IPS-20b (cell line): ENCODE data around the gene TBXAS1.

Experiments
- H3K27ac ChIP-seq: one replicate; pipeline ENCODE4 v1.5.1; 2013; ENCODE audit warnings: low read length
- H3K27me3 ChIP-seq: 2 replicates; pipeline ENCODE4 v1.6.1; 2013; ENCODE audit warnings: mild to moderate bottlenecking, low read length, inconsistent platforms; ENCODE audit not compliant: insufficient read depth
- H3K36me3 ChIP-seq: 2 replicates; pipeline ENCODE4 v1.6.1; 2013; ENCODE audit warnings: low read depth, mild to moderate bottlenecking, inconsistent platforms, low read length, moderate library complexity; ENCODE audit not compliant: insufficient read depth
- H3K4me1 ChIP-seq: 2 replicates; pipeline ENCODE4 v1.6.1; 2013; ENCODE audit warnings: mild to moderate bottlenecking, control low read depth, inconsistent platforms, low read length, moderate library complexity; ENCODE audit not compliant: insufficient read depth
- H3K4me3 ChIP-seq: 2 replicates; pipeline ENCODE4 v1.5.1; 2013; ENCODE audit warnings: mild to moderate bottlenecking, low read length, inconsistent platforms
- H3K9ac ChIP-seq: 2 replicates; pipeline ENCODE4 v1.6.1; 2013; ENCODE audit warnings: low read depth, mild to moderate bottlenecking, inconsistent platforms, low read length, moderate library complexity
- H3K9me3 ChIP-seq: 2 replicates; pipeline ENCODE4 v1.6.1; 2013; ENCODE audit warnings: mild to moderate bottlenecking, low read depth, low read length, inconsistent platforms; ENCODE audit not compliant: insufficient read depth

TBXAS1 gene

GRCh38 chr7:140053812-140054539 lies 224.9 kb downstream of the TBXAS1 start:
- no peaks in the 10 kb centered on the region for H3K36me3 ChIP-seq
- H3K27ac ChIP-seq, result no peak overlapping the region
- H3K4me3 ChIP-seq, result no peak overlapping the region
- H3K27me3 ChIP-seq, result no peaks in the 10 kb centered on the region
- H3K9me3 ChIP-seq, result no peaks in the 10 kb centered on the region
- no peak overlapping the region for H3K9ac ChIP-seq
- no peaks in the 10 kb centered on the region for H3K4me1 ChIP-seq

- H3K9ac ChIP-seq, result no peak overlapping the region
- H3K4me1 ChIP-seq, result no peaks in the 10 kb centered on the region
- H3K27ac ChIP-seq, result no peak overlapping the region
- H3K9me3 ChIP-seq, result no peaks in the 10 kb centered on the region
- peaks cover under 1% of the 10 kb centered on the region; the same call in 1 of the 2 replicates for H3K27me3 ChIP-seq
- H3K36me3 ChIP-seq, result no peaks in the 10 kb centered on the region
- no peak overlapping the region for H3K4me3 ChIP-seq
These were observed 225.7 kb downstream of the TBXAS1 start for GRCh38 chr7:140054751-140055150.

- no peaks in the 10 kb centered on the region for H3K4me1 ChIP-seq
- no peak overlapping the region for H3K27ac ChIP-seq
- H3K9ac ChIP-seq, result no peak overlapping the region
- H3K4me3 ChIP-seq, result no peak overlapping the region
- no peaks in the 10 kb centered on the region for H3K9me3 ChIP-seq
- no peaks in the 10 kb centered on the region for H3K36me3 ChIP-seq
- peaks cover 12% of the 10 kb centered on the region for H3K27me3 ChIP-seq
These were observed 226.8 kb downstream of the TBXAS1 start for GRCh38 chr7:140055833-140056232.

DNA sequence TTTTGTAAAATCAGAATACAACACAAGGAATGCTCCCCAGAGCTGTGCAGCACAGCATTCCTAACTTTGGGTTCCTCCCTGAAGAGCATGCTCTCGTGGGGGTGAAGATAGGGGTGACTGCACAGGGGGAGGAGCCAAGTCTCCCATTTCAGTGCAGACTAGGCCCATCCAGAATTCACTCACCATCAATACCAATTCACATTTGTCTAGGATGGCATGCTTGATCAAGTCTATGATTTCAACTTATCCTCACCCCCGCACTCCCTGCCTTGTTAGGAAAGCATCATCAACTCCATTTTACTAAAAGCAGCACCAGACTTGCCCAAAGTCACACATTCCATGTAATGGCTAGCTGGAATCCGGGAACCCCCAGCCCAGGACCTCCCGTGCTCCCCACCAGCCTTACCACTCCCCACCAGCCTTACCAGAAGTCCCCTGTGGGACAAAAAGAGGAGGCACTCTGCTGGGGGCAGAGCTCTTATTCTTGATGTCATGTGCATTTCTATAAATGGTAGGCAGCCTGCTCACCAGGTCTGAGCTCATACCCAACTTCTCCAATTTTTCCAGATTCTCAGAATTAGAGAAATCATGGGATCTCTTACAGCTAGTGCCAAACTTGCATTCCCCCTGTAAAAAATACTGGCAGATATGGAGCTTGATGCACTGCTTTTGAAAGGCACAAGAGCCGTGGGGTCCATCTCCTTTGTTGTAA lies 227.5 kb downstream of the TBXAS1 start:
- Histone ChIP-seq H3K9me3 (no peaks in the 10 kb centered on the region), H3K27me3 (peaks cover 19% of the 10 kb centered on the region), H3K9ac (no peak overlapping the region), H3K4me1 (no peaks in the 10 kb centered on the region), H3K27ac (no peak overlapping the region), H3K4me3 (no peak overlapping the region), H3K36me3 (no peaks in the 10 kb centered on the region)

- Histone ChIP-seq H3K27ac (no peak overlapping the region), H3K9ac (no peak overlapping the region), H3K27me3 (peaks cover 25% of the 10 kb centered on the region), H3K4me1 (no peaks in the 10 kb centered on the region), H3K9me3 (no peaks in the 10 kb centered on the region), H3K36me3 (no peaks in the 10 kb centered on the region), H3K4me3 (no peak overlapping the region)
These were observed 228.1 kb downstream of the TBXAS1 start for GRCh38 chr7:140057143-140057535.

DNA sequence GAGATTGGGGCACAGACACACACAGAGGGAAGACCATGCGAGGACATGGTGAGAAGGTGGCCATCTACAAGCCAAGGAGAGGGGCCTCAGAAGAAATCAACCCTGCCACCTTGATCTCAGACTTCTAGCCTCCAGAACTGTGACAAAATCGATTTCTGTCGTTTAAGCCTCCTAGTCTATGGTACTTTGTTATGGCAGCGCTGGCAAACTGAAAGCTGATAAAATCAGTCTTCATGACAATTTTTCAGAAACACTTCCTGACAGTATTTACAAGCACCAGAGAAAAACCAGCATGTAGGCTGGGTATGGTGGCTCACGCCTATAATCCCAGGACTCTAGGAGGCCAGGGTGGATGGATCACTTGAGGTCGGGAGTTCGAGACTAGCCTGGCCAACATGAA lies 229.5 kb downstream of the TBXAS1 start:
- no peaks in the 10 kb centered on the region for H3K36me3 ChIP-seq
- H3K9ac ChIP-seq, result no peak overlapping the region
- no peaks in the 10 kb centered on the region; the same call in 1 of the 2 replicates for H3K4me1 ChIP-seq
- no peak overlapping the region for H3K4me3 ChIP-seq
- no peaks in the 10 kb centered on the region for H3K9me3 ChIP-seq
- H3K27me3 ChIP-seq, result peaks cover 38% of the 10 kb centered on the region
- no peak overlapping the region for H3K27ac ChIP-seq

DNA sequence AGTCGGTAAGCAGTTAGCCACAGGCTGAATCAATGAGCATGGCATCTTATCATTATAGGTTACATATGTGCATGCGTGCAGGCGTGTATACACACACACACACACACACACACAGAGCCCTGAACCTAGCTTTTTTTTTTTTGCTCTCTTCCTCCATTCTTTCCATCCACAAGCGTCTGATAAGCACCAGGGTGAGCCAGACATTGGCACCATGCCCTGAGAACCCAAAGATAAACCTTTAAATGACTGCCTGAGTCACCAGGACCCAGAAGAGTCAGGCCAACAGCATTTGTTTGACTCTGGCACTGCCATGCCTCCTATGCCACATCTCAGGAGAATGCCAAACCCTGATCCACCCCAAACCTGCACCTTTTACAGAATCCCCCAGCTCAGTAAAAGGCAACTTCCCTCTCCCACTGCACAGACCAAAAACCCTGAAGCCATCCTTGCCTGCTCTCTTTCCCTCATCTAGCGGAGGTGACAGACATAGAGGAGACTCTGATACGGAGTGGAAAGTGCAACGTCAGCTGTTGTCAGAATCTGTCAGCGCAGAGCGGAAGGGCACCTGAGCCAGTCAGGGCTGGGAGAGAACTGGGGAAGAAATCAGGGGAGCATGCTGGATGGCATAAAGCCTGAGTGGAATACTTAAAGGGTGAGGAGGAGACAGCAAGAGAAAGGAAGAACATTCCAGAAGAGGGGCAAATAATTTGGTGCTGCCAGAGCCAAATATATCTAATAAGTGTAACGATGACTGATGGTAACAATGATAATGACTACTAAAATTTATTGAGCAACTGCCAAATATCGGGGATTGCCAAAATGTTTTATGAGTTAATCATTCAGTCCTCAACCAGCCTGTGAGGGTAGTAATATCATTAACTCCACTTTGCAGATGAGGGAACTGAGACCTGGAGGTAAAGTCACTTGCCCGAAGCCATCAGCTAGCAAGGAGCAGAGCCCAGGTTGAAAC lies 230.5 kb downstream of the TBXAS1 start:
- Histone ChIP-seq H3K36me3 (no peaks in the 10 kb centered on the region), H3K9ac (no peak overlapping the region), H3K27ac (no peak overlapping the region), H3K27me3 (peaks cover 46% of the 10 kb centered on the region), H3K9me3 (no peaks in the 10 kb centered on the region), H3K4me1 (no peaks in the 10 kb centered on the region; the same call in 1 of the 2 replicates), H3K4me3 (no peak overlapping the region)

DNA sequence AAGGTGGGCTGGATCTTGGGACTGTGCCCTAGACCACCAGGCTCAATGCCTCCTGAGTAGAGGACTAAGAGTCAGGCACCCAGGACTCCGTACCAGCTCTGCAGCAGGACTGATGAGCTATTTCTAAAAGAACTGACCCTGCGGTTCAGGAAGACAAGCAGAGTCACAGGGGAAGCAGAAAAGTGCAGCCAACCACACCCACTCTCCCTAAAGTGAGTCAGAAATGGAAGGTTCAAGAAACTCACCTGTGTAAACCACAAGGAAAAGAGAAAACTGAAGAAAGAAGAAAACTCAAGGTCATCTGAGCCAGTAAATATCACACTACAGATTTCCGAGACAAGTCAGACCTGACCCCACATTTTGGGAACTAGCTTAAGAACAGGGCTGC lies 231.2 kb downstream of the TBXAS1 start:
- H3K36me3 ChIP-seq, result no peaks in the 10 kb centered on the region
- no peak overlapping the region for H3K27ac ChIP-seq
- H3K9ac ChIP-seq, result no peak overlapping the region
- H3K27me3 ChIP-seq, result peaks cover 46% of the 10 kb centered on the region
- no peak overlapping the region for H3K4me3 ChIP-seq
- H3K9me3 ChIP-seq, result no peaks in the 10 kb centered on the region
- no peaks in the 10 kb centered on the region; the same call in 1 of the 2 replicates for H3K4me1 ChIP-seq

DNA sequence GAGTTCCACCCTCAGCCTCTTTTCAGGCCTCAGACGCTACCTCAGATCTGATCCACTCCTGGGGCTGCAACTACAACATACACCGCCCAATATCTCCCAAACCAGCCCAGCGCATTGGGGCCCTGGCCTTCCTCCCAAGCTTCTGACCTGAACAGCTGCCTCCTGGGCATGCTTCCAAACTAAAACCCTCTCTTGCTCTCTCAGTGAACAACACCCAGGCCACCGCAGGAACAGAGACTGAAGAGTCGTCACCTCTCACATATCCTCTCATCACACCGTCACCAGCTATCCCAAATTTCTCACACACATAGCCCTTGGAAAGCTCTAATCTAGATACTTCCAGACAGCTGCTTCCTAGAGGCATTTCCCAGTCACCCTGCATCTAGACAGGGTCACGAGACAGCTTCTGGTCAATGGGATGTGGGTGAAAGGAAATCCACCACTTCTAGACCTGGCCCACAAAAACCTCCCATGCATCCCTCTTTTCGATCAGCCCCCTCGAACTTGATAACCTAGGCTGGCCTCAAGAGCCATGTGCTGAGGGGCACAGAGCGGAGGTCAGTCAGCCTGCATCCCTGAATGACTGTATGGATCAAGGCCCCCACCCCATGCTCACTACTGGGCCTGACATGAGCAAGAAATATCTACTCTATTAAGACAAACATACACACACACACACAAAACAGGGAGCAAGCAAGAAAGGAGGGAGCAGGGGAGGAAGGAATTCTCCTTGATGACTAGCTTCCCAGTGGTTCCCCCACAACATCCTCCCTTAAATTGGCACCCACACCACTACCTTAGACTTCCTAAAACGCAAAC lies 231.9 kb downstream of the TBXAS1 start:
- Histone ChIP-seq H3K9me3 (no peaks in the 10 kb centered on the region), H3K9ac (no peak overlapping the region), H3K27ac (no peak overlapping the region), H3K4me1 (no peaks in the 10 kb centered on the region; the same call in 1 of the 2 replicates), H3K4me3 (peak overlapping the region; percentile 20; the same call in 1 of the 2 replicates), H3K36me3 (no peaks in the 10 kb centered on the region), H3K27me3 (peaks cover 46% of the 10 kb centered on the region)

- Histone ChIP-seq H3K27ac (no peak overlapping the region), H3K9ac (no peak overlapping the region), H3K27me3 (peaks cover 46% of the 10 kb centered on the region), H3K36me3 (no peaks in the 10 kb centered on the region), H3K4me3 (peak overlapping the region; percentile 20; the same call in 1 of the 2 replicates), H3K9me3 (no peaks in the 10 kb centered on the region), H3K4me1 (no peaks in the 10 kb centered on the region; the same call in 1 of the 2 replicates)
These were observed 232.5 kb downstream of the TBXAS1 start for GRCh38 chr7:140061607-140061930.

- H3K9ac ChIP-seq, result peak overlapping the region; percentile 53; the same call in 1 of the 2 replicates
- no peak overlapping the region for H3K27ac ChIP-seq
- no peaks in the 10 kb centered on the region; the same call in 1 of the 2 replicates for H3K4me1 ChIP-seq
- no peaks in the 10 kb centered on the region for H3K36me3 ChIP-seq
- H3K4me3 ChIP-seq, result peak overlapping the region; percentile 74
- peaks cover 46% of the 10 kb centered on the region for H3K27me3 ChIP-seq
- no peaks in the 10 kb centered on the region for H3K9me3 ChIP-seq
These were observed 233.1 kb downstream of the TBXAS1 start for GRCh38 chr7:140062118-140062527.
